B cell (primary cell): ENCODE data around the gene PIK3R2. TPM values are rescaled to one million over a fixed set of nuclear protein-coding genes. Genes with fewer than 3 reads are reported as not detected.
A peak's percentile ranks its signal among the peaks of the same experiment; 100 is the strongest.

Source experiments
- ATAC-seq: fragments of 200-7000 bp; cut with Tn5 transposase; one replicate; pipeline ENCODE4 v1.10.0; 2021; ENCODE audit warnings: low read depth, mild to moderate bottlenecking, moderate number of reproducible peaks, moderate library complexity
- CTCF ChIA-PET: fragments of 350-600 bp; sonication (Branson Sonifier 250); formaldehyde crosslinking; loops from one replicate; lab custom pipeline; 2021; ENCODE audit warnings: antibody characterized with exemption, inconsistent platforms; lab: Charles Lee
- POLR2A ChIA-PET: fragments of 350-600 bp; sonication (Branson Sonifier 250); formaldehyde crosslinking; loops from one replicate; lab custom pipeline; 2021; ENCODE audit warnings: antibody characterized with exemption; lab: Charles Lee
- DNase-seq: peaks from one replicate; pipeline ENCODE4 v3.0.0; 2013
- H2AFZ ChIP-seq: 2 replicates; pipeline ENCODE4 v1.6.1; 2012; ENCODE audit warnings: mild to moderate bottlenecking, low read depth, low read length; ENCODE audit not compliant: insufficient read depth, poor library complexity, severe bottlenecking
- H3K27ac ChIP-seq, 2 donors: 1 replicate in 1 of 2; 2 replicates in 1 of 2; pipeline ENCODE4 v1.5.1; 2012 to 2013; ENCODE audit warnings: low read length in 2 of 2, mild to moderate bottlenecking in 2 of 2, moderate library complexity in 1 of 2
- H3K27me3 ChIP-seq, 4 experiments: fragments of 200-600 bp in 1 of 4; sonication (generic) in 1 of 4; replicated peaks in 1 of 4; 1 replicate in 2 of 4; 2 replicates in 2 of 4; pipeline versions ENCODE4 v1.6.1 to v1.7.0; 2013 to 2016; ENCODE audit warnings: low read length in 3 of 4, mild to moderate bottlenecking in 2 of 4, mixed read lengths in 1 of 4, moderate library complexity in 1 of 4; ENCODE audit not compliant: insufficient read depth in 4 of 4, control insufficient read depth in 3 of 4; ENCODE audit errors: control extremely low read depth in 1 of 4
- H3K36me3 ChIP-seq, 2 experiments: replicated peaks in 1 of 2; 1 replicate in 1 of 2; 2 replicates in 1 of 2; pipeline versions ENCODE4 v1.6.1 to v1.7.1; 2013; ENCODE audit warnings: low read length in 1 of 2; ENCODE audit not compliant: insufficient read depth in 2 of 2, control insufficient read depth in 1 of 2; ENCODE audit errors: control extremely low read depth in 1 of 2, extremely low read depth in 1 of 2
- H3K4me1 ChIP-seq, 2 donors: fragments of 200-600 bp in 1 of 2; sonication (generic) in 1 of 2; 1 replicate in 1 of 2; 2 replicates in 1 of 2; pipeline versions ENCODE4 v1.5.1 to v1.6.1; 2013 to 2017; ENCODE audit warnings: low read length in 2 of 2; ENCODE audit not compliant: control insufficient read depth in 2 of 2, insufficient read depth in 2 of 2
- H3K4me2 ChIP-seq: replicated peaks from 2 replicates; pipeline ENCODE3; 2012; ENCODE audit warnings: mild to moderate bottlenecking, low read depth, low read length; ENCODE audit not compliant: poor library complexity, severe bottlenecking
- H3K4me3 ChIP-seq, 5 experiments: fragments of 200-600 bp in 1 of 5; sonication (generic) in 1 of 5; 1 replicate in 3 of 5; 2 replicates in 2 of 5; pipeline versions ENCODE4 v1.5.1 to v1.7.0; 2011 to 2016; ENCODE audit warnings: low read length in 4 of 5, mild to moderate bottlenecking in 4 of 5, low read depth in 2 of 5, control low read depth in 1 of 5, moderate library complexity in 1 of 5; ENCODE audit not compliant: insufficient read depth in 1 of 5; ENCODE audit errors: control extremely low read depth in 1 of 5, extremely low read depth in 1 of 5
- H3K79me2 ChIP-seq: fragments of 200-600 bp; sonication (generic); one replicate; pipeline ENCODE4 v1.6.0; 2016; ENCODE audit warnings: low read length; ENCODE audit not compliant: control insufficient read depth, insufficient read depth
- H3K9ac ChIP-seq: fragments of 200-600 bp; sonication (generic); 2 replicates; pipeline ENCODE4 v1.6.1; 2017; ENCODE audit warnings: mild to moderate bottlenecking, low read length, moderate library complexity
- H3K9me3 ChIP-seq, 3 donors: one replicate each; pipeline versions ENCODE4 v1.6.1 to v1.7.1; 2013; ENCODE audit warnings: low read length in 2 of 3; ENCODE audit not compliant: control insufficient read depth in 2 of 3, insufficient read depth in 1 of 3; ENCODE audit errors: control extremely low read depth in 1 of 3
- H4K20me1 ChIP-seq: 2 replicates; pipeline ENCODE4 v1.6.0; 2012; ENCODE audit warnings: mild to moderate bottlenecking, low read length; ENCODE audit not compliant: insufficient read depth, control insufficient read depth, poor library complexity, severe bottlenecking
- H3K27ac Mint-ChIP-seq: one replicate; pipeline ENCODE4 v1.8.0; 2021; ENCODE audit warnings: mixed read lengths
- H3K27me3 Mint-ChIP-seq: one replicate; pipeline ENCODE4 v1.8.0; 2021; ENCODE audit warnings: mixed read lengths
- H3K4me1 Mint-ChIP-seq: one replicate; pipeline ENCODE4 v1.8.0; 2021; ENCODE audit warnings: mixed read lengths
- H3K4me3 Mint-ChIP-seq: one replicate; pipeline ENCODE4 v1.8.0; 2021; ENCODE audit warnings: mixed read lengths
- H3K9me3 Mint-ChIP-seq: one replicate; pipeline ENCODE4 v1.8.0; 2022; ENCODE audit warnings: mixed read lengths; ENCODE audit not compliant: insufficient read depth
- EZH2 ChIP-seq: IDR thresholded peaks from 2 replicates; pipeline ENCODE4 v1.6.1; 2012; ENCODE audit warnings: borderline replicate concordance, low read depth, mild to moderate bottlenecking, moderate library complexity, low read length; ENCODE audit not compliant: insufficient read depth, poor library complexity, severe bottlenecking
- WGBS: methylation state at CpG from one replicate; pipeline ENCODE4 v1.1.5; 2013; ENCODE audit warnings: missing lambda C conversion rate; ENCODE audit not compliant: insufficient coverage; 5-methylcytosine and 5-hydroxymethylcytosine counted together
- intact Hi-C: fragments of 100-400 bp; cut with micrococcal nuclease; formaldehyde crosslinking; loops from one replicate; pipeline ENCODE4 v1.10.0; 2022
- polyA plus RNA-seq: library from polyadenylated mRNA; depleted of rRNA; stranded (reverse); fragments of >200 nt; gene quantifications from 2 replicates; pipeline ENCODE4 v1.2.3, GENCODE V29; 2012
- total RNA-seq, 2 donors: library from RNA; stranded (reverse); fragments of 120-200 nt in 1 of 2; gene quantifications; 1 replicate in 1 of 2; 2 replicates in 1 of 2; pipeline versions ENCODE4 v1.2.3 to v1.2.4, GENCODE V29; 2013 to 2022
- TF ChIP-seq, protein P1 (sequence below): fragments of 200-600 bp; IDR thresholded peaks from one replicate; pipeline ENCODE4 v1.8.0; 2022; ENCODE audit warnings: antibody characterized with exemption, mild to moderate bottlenecking

PIK3R2 gene
- total and polyA plus RNA-seq, 2 donors (not counting 1 experiment from before 2014, with no cell fraction given), result 8.5 to 15.8 TPM

DNA sequence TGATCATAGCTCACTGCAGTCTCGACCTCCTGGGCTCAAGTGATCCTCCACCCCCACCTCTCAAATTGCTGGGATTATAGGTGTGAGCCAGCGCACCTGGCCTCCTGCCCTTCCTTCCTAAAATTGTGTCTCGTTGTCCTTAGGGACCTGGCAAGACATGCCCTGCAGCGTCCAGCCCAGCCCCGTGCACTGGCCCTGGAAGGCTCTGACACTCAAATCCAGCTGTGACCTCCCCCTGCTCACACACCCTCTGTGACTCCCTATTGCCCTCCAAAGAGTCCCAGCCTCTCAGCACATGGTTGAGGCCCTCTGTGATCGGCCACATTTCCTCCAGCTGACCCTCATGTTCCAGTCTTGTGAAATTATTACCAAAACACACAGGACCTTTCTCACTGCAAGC lies 45.0 kb downstream of the PIK3R2 start:
- Histone ChIP-seq H3K36me3 (peaks cover 0 to 30% of the 10 kb centered on the region in 2 experiments), H3K9ac (no peak overlapping the region), H3K9me3 (no peaks in the 10 kb centered on the region), H3K4me2 (no peak overlapping the region), H3K4me3 (no peak overlapping the region), H2AFZ (no peak overlapping the region), H3K79me2 (peaks cover 21% of the 10 kb centered on the region), H3K4me1 (peaks cover 20 to 28% of the 10 kb centered on the region in 2 donors), H3K27me3 (no peaks in the 10 kb centered on the region), H4K20me1 (no peaks in the 10 kb centered on the region), H3K27ac (no peak overlapping the region)
- WGBS, result 93% methylated on average over 6 of the region's 6 CpGs
- no peaks in the 10 kb centered on the region for H3K27me3 Mint-ChIP-seq
- DNase-seq (no peak), ATAC-seq (no peak)
- H3K9me3 Mint-ChIP-seq, result no peaks in the 10 kb centered on the region
- H3K4me3 Mint-ChIP-seq, result no peak overlapping the region
- intact Hi-C loops, result loop anchor here (10.0 kb wide), 1 partner anchor 443 kb away; the partner anchor contains the start of gene FCHO1
- peaks cover 27% of the 10 kb centered on the region for H3K4me1 Mint-ChIP-seq
- no peak for TF ChIP-seq EZH2
- TF ChIP-seq, protein P1, sequence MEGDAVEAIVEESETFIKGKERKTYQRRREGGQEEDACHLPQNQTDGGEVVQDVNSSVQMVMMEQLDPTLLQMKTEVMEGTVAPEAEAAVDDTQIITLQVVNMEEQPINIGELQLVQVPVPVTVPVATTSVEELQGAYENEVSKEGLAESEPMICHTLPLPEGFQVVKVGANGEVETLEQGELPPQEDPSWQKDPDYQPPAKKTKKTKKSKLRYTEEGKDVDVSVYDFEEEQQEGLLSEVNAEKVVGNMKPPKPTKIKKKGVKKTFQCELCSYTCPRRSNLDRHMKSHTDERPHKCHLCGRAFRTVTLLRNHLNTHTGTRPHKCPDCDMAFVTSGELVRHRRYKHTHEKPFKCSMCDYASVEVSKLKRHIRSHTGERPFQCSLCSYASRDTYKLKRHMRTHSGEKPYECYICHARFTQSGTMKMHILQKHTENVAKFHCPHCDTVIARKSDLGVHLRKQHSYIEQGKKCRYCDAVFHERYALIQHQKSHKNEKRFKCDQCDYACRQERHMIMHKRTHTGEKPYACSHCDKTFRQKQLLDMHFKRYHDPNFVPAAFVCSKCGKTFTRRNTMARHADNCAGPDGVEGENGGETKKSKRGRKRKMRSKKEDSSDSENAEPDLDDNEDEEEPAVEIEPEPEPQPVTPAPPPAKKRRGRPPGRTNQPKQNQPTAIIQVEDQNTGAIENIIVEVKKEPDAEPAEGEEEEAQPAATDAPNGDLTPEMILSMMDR, result no peak
- CTCF ChIA-PET, result interaction anchor here (1.1 to 2.4 kb wide), 4 partner anchors 13 to 221 kb away, joined by 3 to 5 read pairs (median 4); partner anchors contain the start of gene SSBP4
- POLR2A ChIA-PET, result interaction anchor here (0.5 to 0.7 kb wide), 2 partner anchors 26 to 145 kb away, joined by 4 to 9 read pairs; no protein-coding TSS in a partner anchor
- H3K27ac Mint-ChIP-seq, result no peak overlapping the region

- peaks cover 24 to 31% of the 10 kb centered on the region in 2 donors for H3K4me1 ChIP-seq
- no peaks in the 10 kb centered on the region for H3K27me3 Mint-ChIP-seq
- WGBS, result 93% methylated on average over 5 of the region's 6 CpGs
- DNase-seq (no peak), ATAC-seq (no peak)
- H3K9me3 ChIP-seq, result no peaks in the 10 kb centered on the region
- TF ChIP-seq, protein P1, result no peak
- TF ChIP-seq EZH2, result no peak
- no peak overlapping the region for H3K4me2 ChIP-seq
- H3K4me1 Mint-ChIP-seq, result peaks cover 29% of the 10 kb centered on the region
- no peaks in the 10 kb centered on the region for H3K27me3 ChIP-seq
- ChIA-PET POLR2A (interaction anchor here (0.5 to 0.7 kb wide), 2 partner anchors 26 to 146 kb away, joined by 4 to 9 read pairs; no protein-coding TSS in a partner anchor), CTCF (interaction anchor here (1.1 to 2.4 kb wide), 4 partner anchors 14 to 221 kb away, joined by 3 to 5 read pairs (median 4); partner anchors contain the start of gene SSBP4)
- H3K9me3 Mint-ChIP-seq, result no peaks in the 10 kb centered on the region
- H3K4me3 ChIP-seq, result no peak overlapping the region
- H3K4me3 Mint-ChIP-seq, result no peak overlapping the region
- H3K36me3 ChIP-seq, result peaks cover 0 to 30% of the 10 kb centered on the region in 2 experiments
- peak overlapping the region; percentile 41 for H3K27ac Mint-ChIP-seq
- no peaks in the 10 kb centered on the region for H4K20me1 ChIP-seq
- no peak overlapping the region for H3K27ac ChIP-seq
- H3K9ac ChIP-seq, result no peak overlapping the region
- peaks cover 24% of the 10 kb centered on the region for H3K79me2 ChIP-seq
- no peak overlapping the region for H2AFZ ChIP-seq
- intact Hi-C loops, result loop anchor here (10.0 kb wide), 1 partner anchor 444 kb away; the partner anchor contains the start of gene FCHO1
Observed at GRCh38 chr19:18198374-18198773, 45.4 kb downstream of the PIK3R2 start.
